Panc1 (cell line): Measurements from ENCODE around the gene NLRC5. TPM values are rescaled to one million over a fixed set of nuclear protein-coding genes. Genes with fewer than 3 reads are reported as not detected.

Experiments used
- ATAC-seq: fragments of 200-7000 bp; cut with Tn5 transposase; 2 replicates; pipeline ENCODE4 v1.9.1; 2020; ENCODE audit warnings: mild to moderate bottlenecking, moderate library complexity
- BruUV-seq: library from RNA; stranded (reverse); fragments of 400-500 nt; replicated peaks from 2 replicates; lab custom pipeline; 2021; lab: Mats Ljungman, UMichigan
- CTCF ChIA-PET: fragments of 300-600 bp; sonication (Branson Sonifier 250); formaldehyde crosslinking; loops from one replicate; lab custom pipeline; 2022; ENCODE audit warnings: antibody characterized with exemption; lab: Charles Lee
- POLR2A ChIA-PET: fragments of 300-600 bp; sonication (Branson Sonifier 250); formaldehyde crosslinking; loops from one replicate; lab custom pipeline; 2022; ENCODE audit warnings: antibody characterized with exemption; lab: Charles Lee
- DNase-seq: peaks from one replicate; pipeline ENCODE4 v3.0.0-alpha.2; 2010; ENCODE audit warnings: low read depth, low spot score
- H3K27ac ChIP-seq: 2 replicates; pipeline ENCODE4 v1.5.1; 2011; ENCODE audit warnings: mild to moderate bottlenecking, low read length, inconsistent platforms
- H3K27me3 ChIP-seq: fragments of 200-500 bp; sonication (Bioruptor generic); 2 replicates; pipeline ENCODE4 v1.6.0; 2014; ENCODE audit warnings: low read length, inconsistent platforms; ENCODE audit not compliant: control insufficient read depth, insufficient read depth
- H3K36me3 ChIP-seq: fragments of 200-500 bp; sonication (Bioruptor generic); 2 replicates; pipeline ENCODE4 v1.5.1; 2014; ENCODE audit warnings: inconsistent platforms, mild to moderate bottlenecking, low read length, moderate library complexity; ENCODE audit not compliant: control insufficient read depth, insufficient read depth
- H3K4me1 ChIP-seq: 2 replicates; pipeline ENCODE4 v1.5.1; 2011; ENCODE audit warnings: inconsistent platforms, mild to moderate bottlenecking, low read length, moderate library complexity; ENCODE audit not compliant: control insufficient read depth, insufficient read depth
- H3K4me3 ChIP-seq, 2 experiments: 2 replicates each; pipeline ENCODE4 v1.5.1; 2011 to 2012; ENCODE audit warnings: low read depth in 2 of 2, low read length in 2 of 2, mild to moderate bottlenecking in 2 of 2, inconsistent platforms in 1 of 2, moderate library complexity in 1 of 2
- H3K9me3 ChIP-seq: fragments of 200-500 bp; sonication (Bioruptor generic); 2 replicates; pipeline ENCODE4 v1.5.1; 2014; ENCODE audit warnings: low read depth, mild to moderate bottlenecking, inconsistent platforms, low read length, moderate library complexity; ENCODE audit not compliant: control insufficient read depth, insufficient read depth
- POLR2AphosphoS5 ChIP-seq: IDR thresholded peaks from 2 replicates; pipeline ENCODE4 v1.6.1; 2012; ENCODE audit warnings: mild to moderate bottlenecking, low read depth, low read length, moderate library complexity
- SIN3A ChIP-seq: IDR thresholded peaks from 2 replicates; pipeline ENCODE4 v1.6.1; 2012; ENCODE audit warnings: low read depth, mild to moderate bottlenecking, low read length, moderate library complexity, borderline replicate concordance; ENCODE audit not compliant: insufficient read depth
- TCF7L2 ChIP-seq: IDR thresholded peaks from 2 replicates; pipeline ENCODE4 v1.6.1; 2011; ENCODE audit warnings: mild to moderate bottlenecking, low read depth, low read length, inconsistent platforms
- in situ Hi-C: cut with HindIII; loops from 2 replicates; pipeline ENCODE4 v1.10.0; 2016; ENCODE audit warnings: low sequenced_read_pairs, low pct_unique_long_range_greater_than_20kb
- intact Hi-C: fragments of 100-400 bp; cut with micrococcal nuclease; formaldehyde crosslinking; loops from one replicate; pipeline ENCODE4 v1.10.0; 2022; ENCODE audit not compliant: unreplicated experiment
- total RNA-seq: library from RNA; stranded (reverse); gene quantifications from one replicate; pipeline ENCODE4 v1.2.1, GENCODE V29; 2021; ENCODE audit not compliant: unreplicated experiment
- TF ChIP-seq, protein P1 (sequence below), 2 experiments: IDR thresholded peaks; 2 replicates each; pipeline ENCODE4 v1.6.1; 2011 to 2012; ENCODE audit warnings: low read depth in 2 of 2, control low read depth in 1 of 2, low read length in 1 of 2, mild to moderate bottlenecking in 1 of 2, moderate library complexity in 1 of 2; ENCODE audit not compliant: insufficient read depth in 1 of 2
- TF ChIP-seq, protein P2 (sequence below): fragments of 450-650 bp; IDR thresholded peaks from 2 replicates; pipeline ENCODE4 v1.5.1; 2017; ENCODE audit warnings: mild to moderate bottlenecking

Gene NLRC5
- total RNA-seq, 1 experiment from 2014 or later, result 8.8 TPM

DNA sequence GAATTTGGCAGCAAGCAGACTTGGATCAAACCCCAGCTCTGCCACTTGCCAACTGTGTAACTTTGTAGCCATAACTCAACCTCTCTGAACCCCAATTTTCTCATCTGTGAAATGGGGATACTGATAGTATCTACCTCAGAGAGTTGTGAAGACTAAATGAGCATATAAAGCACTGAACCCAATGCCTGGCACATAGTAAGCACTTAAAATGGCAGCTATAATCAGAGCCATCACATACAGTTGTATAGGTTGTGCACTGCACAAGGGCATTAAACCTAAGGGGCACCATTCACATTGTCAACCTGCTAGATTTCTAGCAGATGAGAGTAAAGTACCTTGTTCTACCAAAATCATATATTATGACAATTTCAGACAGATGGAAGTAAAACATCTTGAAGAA is 92.4 kb downstream of the NLRC5 start:
- no peaks in the 10 kb centered on the region for H3K4me1 ChIP-seq
- H3K27me3 ChIP-seq, result no peaks in the 10 kb centered on the region
- in situ Hi-C loops (no loop called here), intact Hi-C loops (loop anchor here (10.0 kb wide), 1 partner anchor 63 kb away; no protein-coding TSS in a partner anchor)
- DNase-seq (no peak), ATAC-seq (no peak)
- BruUV-seq, result no TSS peak
- ChIA-PET CTCF (no interaction called here), POLR2A (no interaction called here)
- TF ChIP-seq SIN3A (no peak), POLR2AphosphoS5 (no peak), TCF7L2 (no peak)
- TF ChIP-seq, protein P1, sequence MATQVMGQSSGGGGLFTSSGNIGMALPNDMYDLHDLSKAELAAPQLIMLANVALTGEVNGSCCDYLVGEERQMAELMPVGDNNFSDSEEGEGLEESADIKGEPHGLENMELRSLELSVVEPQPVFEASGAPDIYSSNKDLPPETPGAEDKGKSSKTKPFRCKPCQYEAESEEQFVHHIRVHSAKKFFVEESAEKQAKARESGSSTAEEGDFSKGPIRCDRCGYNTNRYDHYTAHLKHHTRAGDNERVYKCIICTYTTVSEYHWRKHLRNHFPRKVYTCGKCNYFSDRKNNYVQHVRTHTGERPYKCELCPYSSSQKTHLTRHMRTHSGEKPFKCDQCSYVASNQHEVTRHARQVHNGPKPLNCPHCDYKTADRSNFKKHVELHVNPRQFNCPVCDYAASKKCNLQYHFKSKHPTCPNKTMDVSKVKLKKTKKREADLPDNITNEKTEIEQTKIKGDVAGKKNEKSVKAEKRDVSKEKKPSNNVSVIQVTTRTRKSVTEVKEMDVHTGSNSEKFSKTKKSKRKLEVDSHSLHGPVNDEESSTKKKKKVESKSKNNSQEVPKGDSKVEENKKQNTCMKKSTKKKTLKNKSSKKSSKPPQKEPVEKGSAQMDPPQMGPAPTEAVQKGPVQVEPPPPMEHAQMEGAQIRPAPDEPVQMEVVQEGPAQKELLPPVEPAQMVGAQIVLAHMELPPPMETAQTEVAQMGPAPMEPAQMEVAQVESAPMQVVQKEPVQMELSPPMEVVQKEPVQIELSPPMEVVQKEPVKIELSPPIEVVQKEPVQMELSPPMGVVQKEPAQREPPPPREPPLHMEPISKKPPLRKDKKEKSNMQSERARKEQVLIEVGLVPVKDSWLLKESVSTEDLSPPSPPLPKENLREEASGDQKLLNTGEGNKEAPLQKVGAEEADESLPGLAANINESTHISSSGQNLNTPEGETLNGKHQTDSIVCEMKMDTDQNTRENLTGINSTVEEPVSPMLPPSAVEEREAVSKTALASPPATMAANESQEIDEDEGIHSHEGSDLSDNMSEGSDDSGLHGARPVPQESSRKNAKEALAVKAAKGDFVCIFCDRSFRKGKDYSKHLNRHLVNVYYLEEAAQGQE (IDR thresholded peaks at IDR 0.05; ENCODE audit: insufficient read depth in 1 of 2, low read depth in 2 of 2, low read length in 1 of 2), result no peak
- TF ChIP-seq, protein P2, sequence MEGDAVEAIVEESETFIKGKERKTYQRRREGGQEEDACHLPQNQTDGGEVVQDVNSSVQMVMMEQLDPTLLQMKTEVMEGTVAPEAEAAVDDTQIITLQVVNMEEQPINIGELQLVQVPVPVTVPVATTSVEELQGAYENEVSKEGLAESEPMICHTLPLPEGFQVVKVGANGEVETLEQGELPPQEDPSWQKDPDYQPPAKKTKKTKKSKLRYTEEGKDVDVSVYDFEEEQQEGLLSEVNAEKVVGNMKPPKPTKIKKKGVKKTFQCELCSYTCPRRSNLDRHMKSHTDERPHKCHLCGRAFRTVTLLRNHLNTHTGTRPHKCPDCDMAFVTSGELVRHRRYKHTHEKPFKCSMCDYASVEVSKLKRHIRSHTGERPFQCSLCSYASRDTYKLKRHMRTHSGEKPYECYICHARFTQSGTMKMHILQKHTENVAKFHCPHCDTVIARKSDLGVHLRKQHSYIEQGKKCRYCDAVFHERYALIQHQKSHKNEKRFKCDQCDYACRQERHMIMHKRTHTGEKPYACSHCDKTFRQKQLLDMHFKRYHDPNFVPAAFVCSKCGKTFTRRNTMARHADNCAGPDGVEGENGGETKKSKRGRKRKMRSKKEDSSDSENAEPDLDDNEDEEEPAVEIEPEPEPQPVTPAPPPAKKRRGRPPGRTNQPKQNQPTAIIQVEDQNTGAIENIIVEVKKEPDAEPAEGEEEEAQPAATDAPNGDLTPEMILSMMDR, result no peak
- no peaks in the 10 kb centered on the region for H3K36me3 ChIP-seq
- H3K27ac ChIP-seq, result no peak overlapping the region
- H3K9me3 ChIP-seq, result no peaks in the 10 kb centered on the region
- H3K4me3 ChIP-seq, result no peak overlapping the region

DNA sequence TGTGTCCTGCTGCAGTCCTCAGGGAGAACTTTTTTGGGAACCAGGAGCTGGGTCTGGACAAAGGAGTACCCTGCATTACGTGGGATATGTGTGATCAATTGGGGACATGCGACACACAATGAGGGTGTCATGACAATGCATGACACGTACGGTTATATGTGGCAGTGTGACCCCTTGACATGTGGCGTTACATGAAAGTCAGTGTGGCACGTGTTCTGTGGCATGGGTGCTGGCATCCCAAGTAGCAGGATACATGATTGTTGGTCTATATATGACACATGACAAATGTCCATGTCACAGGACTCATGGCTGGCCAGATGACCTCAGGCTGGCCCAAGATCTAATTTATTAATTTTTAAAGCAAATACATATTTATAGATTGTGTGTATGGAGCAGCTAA is 93.3 kb downstream of the NLRC5 start:
- in situ Hi-C loops, result no loop called here
- TF ChIP-seq, protein P2, result no peak

More for the DNA sequence above, 93.3 kb downstream of the NLRC5 start:
- intact Hi-C loops, result loop anchor here (10.0 kb wide), 1 partner anchor 62 kb away; no protein-coding TSS in a partner anchor
- BruUV-seq, result no TSS peak
- no peaks in the 10 kb centered on the region for H3K36me3 ChIP-seq
- H3K27me3 ChIP-seq, result no peaks in the 10 kb centered on the region
- ChIA-PET POLR2A (no interaction called here), CTCF (no interaction called here)
- ATAC-seq, result no peak
- H3K27ac ChIP-seq, result no peak overlapping the region
- no peaks in the 10 kb centered on the region for H3K9me3 ChIP-seq
- no peaks in the 10 kb centered on the region for H3K4me1 ChIP-seq
- DNase-seq, result no peak
- no peak overlapping the region for H3K4me3 ChIP-seq
